Epithelial cell of proximal tubule (primary cell): ENCODE data around the gene PIGBOS1. TPM values are rescaled to one million over a fixed set of nuclear protein-coding genes. Genes with fewer than 3 reads are reported as not detected.
"Not testable (repeated sequence)": the region's sequence is repeated elsewhere in the genome, so short reads cannot be mapped to it uniquely, and the experiment has no call there.

Experiments used
- DNase-seq: peaks from one replicate; pipeline ENCODE4 v3.0.0-alpha.2; 2011; ENCODE audit warnings: low read depth
- H3K4me3 ChIP-seq: 2 replicates; pipeline ENCODE4 v1.5.1; 2011; ENCODE audit warnings: low read depth, mild to moderate bottlenecking, low read length
- CTCF ChIP-seq: conservative IDR thresholded peaks from 2 replicates; pipeline ENCODE4 v1.5.1; 2012; ENCODE audit warnings: low read depth, mild to moderate bottlenecking, low read length
- total RNA-seq: library from RNA; depleted of rRNA; stranded (reverse); fragments of >200 nt; gene quantifications from 2 replicates; pipeline ENCODE4 v1.2.3, GENCODE V29; 2015

PIGBOS1 gene
- total RNA-seq, 1 donor from 2014 or later: 7.4 TPM

DNA sequence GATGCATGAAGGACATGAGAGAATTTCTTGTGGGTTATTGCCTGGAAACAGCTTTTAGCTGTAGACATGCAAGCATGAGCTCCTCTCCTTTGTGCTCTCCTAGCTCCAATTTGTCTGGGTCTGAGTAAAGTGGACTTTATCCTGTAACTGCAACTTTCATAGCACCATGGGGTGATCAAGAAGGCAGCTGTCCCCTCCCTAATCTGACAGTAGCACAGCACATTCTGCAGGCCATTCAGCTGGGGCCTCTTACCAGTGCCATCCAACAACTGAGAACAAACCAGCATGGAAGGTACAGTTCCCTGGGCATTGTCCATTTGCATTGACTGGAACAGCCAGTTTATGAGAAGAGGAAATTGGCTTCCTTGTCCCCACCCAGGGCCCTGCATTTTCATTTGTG lies 21.6 kb downstream of the PIGBOS1 start:
- H3K4me3 ChIP-seq: no peak overlapping the region
- TF ChIP-seq CTCF: no peak
- no peak for DNase-seq

DNA sequence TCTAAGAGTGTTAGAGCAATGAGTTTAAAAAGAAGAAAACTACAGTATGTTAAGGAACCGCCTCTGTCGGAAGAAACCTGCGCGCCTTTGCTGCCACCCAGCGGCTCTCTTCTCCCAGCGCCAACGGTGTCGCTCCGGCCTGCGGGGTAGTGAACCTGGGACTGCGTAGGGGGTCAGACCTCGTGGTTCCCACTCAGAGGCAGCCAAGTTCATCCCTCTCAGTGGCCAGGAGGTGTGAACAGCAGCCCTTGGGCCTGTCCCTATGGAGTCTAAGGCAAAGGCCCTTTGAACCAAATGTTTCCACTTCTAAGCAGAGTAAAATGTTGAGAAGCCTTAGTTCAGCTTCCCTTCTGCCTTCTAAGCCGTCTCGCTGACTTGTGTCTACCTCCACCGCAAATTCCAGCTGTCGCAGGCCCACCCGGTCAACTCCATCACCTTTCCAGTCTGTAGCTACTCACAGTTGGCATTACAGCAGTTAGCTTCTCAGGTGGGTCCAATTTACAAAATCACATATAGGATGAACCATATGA lies 28.3 kb downstream of the PIGBOS1 start:
- H3K4me3 ChIP-seq: peak overlapping the region; percentile 92
- peak; percentile 96 for TF ChIP-seq CTCF
- no peak for DNase-seq

- DNase-seq: no peak
- no peak for TF ChIP-seq CTCF
- H3K4me3 ChIP-seq: peak within 1 kb of the TSS; percentile 92
These were observed 29.0 kb downstream of the PIGBOS1 start, which contains the start of gene RAB27A for GRCh38 chr15:55289746-55290527. RAB27A (minus strand) TSS chr15:55289813; CDS start chr15:55234934, 54,879 bp downstream.

DNA sequence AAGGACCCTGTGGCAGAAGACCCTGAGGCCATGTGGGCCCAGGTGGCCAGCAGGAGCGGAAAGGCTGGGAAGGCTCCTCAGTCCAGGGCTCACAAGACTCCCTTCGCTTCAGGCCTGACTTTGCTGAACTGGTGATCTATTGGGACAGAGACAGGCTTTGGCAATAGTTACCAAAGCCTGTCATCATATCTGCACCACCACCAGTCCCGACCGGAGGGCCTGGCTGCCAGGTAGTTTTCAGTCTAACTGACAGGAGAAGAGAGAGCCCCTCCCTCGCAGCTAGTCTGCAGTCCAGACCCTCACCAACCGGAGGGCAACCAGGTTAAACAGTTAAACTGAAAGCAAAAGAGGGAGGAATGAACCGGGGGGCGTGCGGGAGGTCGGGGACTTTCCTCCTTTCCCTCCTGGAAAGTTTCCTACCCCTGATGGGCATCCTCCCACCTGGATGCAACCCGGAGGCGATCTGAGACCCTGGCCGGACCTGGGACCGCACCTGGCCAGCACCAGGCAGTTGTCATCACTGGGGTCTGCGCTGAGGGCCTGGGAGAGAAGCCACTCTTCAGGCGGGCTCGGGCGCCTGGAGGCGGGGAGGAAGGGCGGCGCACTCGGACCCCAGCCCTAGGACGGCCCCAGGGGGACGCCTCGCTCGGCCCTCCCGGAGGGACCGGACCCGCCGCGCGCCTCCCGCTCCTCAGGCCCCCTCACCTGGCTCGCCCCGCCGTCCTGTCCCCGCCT lies 29.7 kb downstream of the PIGBOS1 start:
- H3K4me3 ChIP-seq: peak overlapping the region; percentile 92
- TF ChIP-seq CTCF: no peak
- DNase-seq: no peak

DNA sequence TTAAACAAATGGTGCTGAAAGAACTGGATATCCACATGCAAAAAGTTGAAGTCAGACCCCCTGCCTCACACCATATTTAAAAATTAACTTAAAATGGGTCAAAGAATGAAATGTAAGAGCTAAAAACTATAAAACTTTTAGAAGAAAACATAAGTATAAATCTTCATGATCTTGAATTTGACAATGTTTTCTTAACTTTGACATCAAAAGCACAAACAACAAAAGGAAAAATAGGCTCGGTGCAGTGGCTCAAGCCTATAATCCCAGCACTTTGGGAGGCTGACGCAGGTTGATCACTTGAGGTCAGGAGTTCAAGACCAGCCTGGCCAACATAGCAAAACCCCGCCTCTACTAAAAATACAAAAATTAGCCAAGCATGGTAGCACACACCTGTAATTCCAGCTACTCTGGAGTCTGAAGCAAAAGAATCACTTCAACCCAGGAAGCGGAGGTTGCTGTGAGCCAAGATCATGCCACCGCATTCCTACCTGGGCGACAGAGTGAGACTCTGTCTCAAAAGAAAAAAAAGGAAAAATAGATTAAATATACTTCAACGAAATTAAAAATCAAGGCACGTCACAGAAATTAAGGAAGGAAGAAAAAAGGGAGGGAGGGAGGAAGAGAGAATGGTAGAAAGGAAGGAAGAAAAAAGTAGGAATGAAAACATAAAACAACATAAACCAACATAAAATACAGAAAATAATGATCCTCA lies 30.8 kb downstream of the PIGBOS1 start:
- H3K4me3 ChIP-seq: peak overlapping the region; percentile 92
- TF ChIP-seq CTCF: no peak
- DNase-seq: no peak

DNA sequence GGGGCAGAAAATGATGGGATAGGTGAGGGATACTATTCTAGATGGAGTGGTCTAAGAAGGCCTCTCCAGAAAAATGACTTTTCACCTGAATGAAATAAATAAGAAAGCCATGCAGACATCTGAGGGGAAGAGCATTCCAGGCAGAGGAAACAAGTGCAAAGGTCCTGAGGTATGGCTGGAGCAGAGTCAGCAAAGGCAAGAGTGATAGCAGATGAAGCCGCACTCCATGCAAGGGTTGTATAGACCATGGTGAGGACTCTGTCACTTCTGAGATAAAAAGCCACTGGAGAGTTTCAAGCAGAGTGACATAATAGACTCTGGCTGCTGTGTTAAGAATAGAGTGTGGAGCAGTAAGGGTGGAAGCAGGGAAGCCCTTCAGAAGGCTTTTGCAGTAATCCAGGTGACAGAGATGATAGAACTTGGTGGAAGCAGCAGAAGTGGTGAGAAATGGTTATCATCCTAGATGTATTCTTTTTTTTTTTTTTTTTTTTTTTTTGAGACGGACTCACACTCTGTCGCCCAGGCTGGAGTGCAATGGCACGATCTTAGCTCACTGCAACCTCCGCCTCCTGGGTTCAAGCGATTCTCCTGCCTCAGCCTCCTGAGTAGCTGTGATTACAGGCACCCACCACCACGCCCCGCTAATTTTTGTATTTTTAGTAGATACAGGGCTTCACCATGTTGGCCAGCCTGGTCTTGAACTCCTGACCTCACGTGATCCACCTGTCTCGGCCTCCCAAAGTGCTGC lies 32.3 kb downstream of the PIGBOS1 start:
- DNase-seq, H3K4me3 ChIP-seq: not testable (repeated sequence)
